PC-3 (cell line): Measurements from ENCODE around the gene MOB2.

Experiments used
- EZH2 ChIP-seq: fragments of 300-600 bp; sonication (generic); IDR thresholded peaks from one replicate; pipeline ENCODE4 v1.6.1; 2017; ENCODE audit warnings: antibody characterized with exemption, mild to moderate bottlenecking, low read length; ENCODE audit not compliant: unreplicated experiment
- TF ChIP-seq, protein P1 (sequence below): fragments of 300-600 bp; sonication (generic); conservative IDR thresholded peaks from 2 replicates; pipeline ENCODE4 v1.5.1; 2017; ENCODE audit warnings: antibody characterized with exemption, low read depth, mild to moderate bottlenecking, low read length

DNA sequence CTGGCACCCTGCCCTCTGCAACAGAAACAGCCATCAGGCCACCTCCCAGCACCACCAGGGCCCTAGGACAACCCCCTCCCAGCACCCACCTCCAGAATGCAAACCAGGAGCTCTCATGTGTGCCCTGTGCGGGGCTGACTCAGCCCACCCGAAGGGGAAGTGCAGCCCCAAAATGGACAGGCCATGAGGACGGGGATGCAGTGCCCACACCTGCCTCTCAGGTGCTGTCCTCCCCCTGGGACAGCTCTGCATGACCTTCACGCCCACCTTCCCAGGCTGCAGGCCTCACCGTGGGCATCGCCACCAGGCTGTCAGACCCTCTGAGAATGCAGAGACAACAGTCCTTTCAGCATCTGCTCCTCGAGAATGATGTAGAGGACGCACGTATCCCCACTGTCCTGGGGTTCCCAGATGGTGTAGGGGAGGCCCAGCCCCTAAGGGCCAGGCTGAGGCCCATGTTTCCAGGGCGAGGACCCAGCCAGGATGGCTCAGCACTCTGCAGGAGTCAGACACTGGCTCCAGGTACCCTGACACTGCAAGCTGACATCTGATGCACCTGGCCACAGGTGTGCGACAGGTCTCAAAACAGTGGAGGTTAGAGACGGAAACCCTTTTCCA is 13.5 kb downstream of the MOB2 start:
- TF ChIP-seq, protein P1, sequence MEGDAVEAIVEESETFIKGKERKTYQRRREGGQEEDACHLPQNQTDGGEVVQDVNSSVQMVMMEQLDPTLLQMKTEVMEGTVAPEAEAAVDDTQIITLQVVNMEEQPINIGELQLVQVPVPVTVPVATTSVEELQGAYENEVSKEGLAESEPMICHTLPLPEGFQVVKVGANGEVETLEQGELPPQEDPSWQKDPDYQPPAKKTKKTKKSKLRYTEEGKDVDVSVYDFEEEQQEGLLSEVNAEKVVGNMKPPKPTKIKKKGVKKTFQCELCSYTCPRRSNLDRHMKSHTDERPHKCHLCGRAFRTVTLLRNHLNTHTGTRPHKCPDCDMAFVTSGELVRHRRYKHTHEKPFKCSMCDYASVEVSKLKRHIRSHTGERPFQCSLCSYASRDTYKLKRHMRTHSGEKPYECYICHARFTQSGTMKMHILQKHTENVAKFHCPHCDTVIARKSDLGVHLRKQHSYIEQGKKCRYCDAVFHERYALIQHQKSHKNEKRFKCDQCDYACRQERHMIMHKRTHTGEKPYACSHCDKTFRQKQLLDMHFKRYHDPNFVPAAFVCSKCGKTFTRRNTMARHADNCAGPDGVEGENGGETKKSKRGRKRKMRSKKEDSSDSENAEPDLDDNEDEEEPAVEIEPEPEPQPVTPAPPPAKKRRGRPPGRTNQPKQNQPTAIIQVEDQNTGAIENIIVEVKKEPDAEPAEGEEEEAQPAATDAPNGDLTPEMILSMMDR: no peak
- TF ChIP-seq EZH2: no peak
